HFFc6 (cell line): ENCODE measurements around the gene IGF1R. TPM values are rescaled to one million over a fixed set of nuclear protein-coding genes. Genes with fewer than 3 reads are reported as not detected.

Experiments
- DNase-seq: peaks from one replicate; pipeline ENCODE4 v3.0.0-alpha.2; 2018
- H3K27ac Mint-ChIP-seq: 2 replicates; pipeline ENCODE4 v1.8.0; 2020; ENCODE audit warnings: mild to moderate bottlenecking, mixed read lengths
- H3K27me3 Mint-ChIP-seq: 2 replicates; pipeline ENCODE4 v1.8.0; 2021; ENCODE audit warnings: mild to moderate bottlenecking, moderate library complexity, mixed read lengths; ENCODE audit not compliant: insufficient read depth
- H3K36me3 Mint-ChIP-seq: 2 replicates; pipeline ENCODE4 v1.8.0; 2021; ENCODE audit warnings: low read depth, mixed read lengths
- H3K4me1 Mint-ChIP-seq: 2 replicates; pipeline ENCODE4 v1.8.0; 2020; ENCODE audit warnings: low read depth, mixed read lengths
- H3K4me3 Mint-ChIP-seq: 2 replicates; pipeline ENCODE4 v1.8.0; 2020; ENCODE audit warnings: mild to moderate bottlenecking, moderate library complexity, mixed read lengths
- H3K9me3 Mint-ChIP-seq: 2 replicates; pipeline ENCODE4 v1.8.0; 2020; ENCODE audit warnings: mild to moderate bottlenecking, mixed read lengths
- CTCF ChIP-seq: fragments of 200-600 bp; sonication (generic); IDR thresholded peaks from 2 replicates; pipeline ENCODE4 v1.5.0; 2021; ENCODE audit warnings: antibody characterized with exemption, mild to moderate bottlenecking
- microRNA-seq: library from miRNA; unstranded; fragments of <30 nt; microRNA quantifications from one replicate; pipeline ENCODE4, GENCODE V29; 2019
- total RNA-seq, 6 experiments: library from RNA; stranded (reverse); fragmentation: NEBNext Ultra II Directional; extraction: Animal tissue kit (Norgen Biotek cat#: 25700); gene quantifications; 2 replicates in 1 of 6; 3 replicates in 5 of 6; pipeline ENCODE4 v1.2.3, GENCODE V29; 2021

Gene IGF1R
- total RNA-seq, 6 experiments from 2014 or later: 46.7 to 61.9 (median 50.1) TPM

- Mint-ChIP-seq H3K4me3 (peak overlapping the region; percentile 57), H3K27ac (peak overlapping the region; percentile 19; the same call in 1 of the 2 replicates), H3K4me1 (peaks cover 33% of the 10 kb centered on the region), H3K36me3 (peaks cover 9% of the 10 kb centered on the region), H3K9me3 (no peaks in the 10 kb centered on the region; the same call in 1 of the 2 replicates), H3K27me3 (peaks cover 1% of the 10 kb centered on the region)
- no peak for TF ChIP-seq CTCF
- DNase-seq: peak; percentile 15
These were observed 362.4 kb downstream of the IGF1R start for GRCh38 chr15:99010768-99011167.

Small RNA genes lying within 50 kb of the gene (microRNA-seq; reads per million reads assigned to microRNA genes)
- 3.1 reads per million for gene MIR4714
